ENCODE results near the gene AKR1C4.

DNA sequence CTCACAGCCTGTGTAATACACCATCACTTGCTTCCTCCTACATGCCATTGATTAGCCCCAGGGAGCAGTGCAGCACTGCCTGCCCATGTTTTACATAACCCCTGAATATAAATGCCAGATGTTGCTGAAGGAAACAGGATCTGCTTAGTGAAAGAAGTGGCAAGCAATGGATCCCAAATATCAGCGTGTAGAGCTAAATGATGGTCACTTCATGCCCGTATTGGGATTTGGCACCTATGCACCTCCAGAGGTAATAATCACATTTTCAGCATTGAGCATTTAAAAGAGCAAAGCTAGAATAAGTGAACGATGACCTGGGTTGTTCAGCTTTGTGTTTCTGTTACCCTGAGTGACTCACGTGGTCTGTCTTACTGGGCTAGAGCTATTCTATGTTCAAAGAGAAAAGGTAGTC, at the start of gene AKR1C4:
- TF ChIP-seq CTCF (IDR thresholded peaks at IDR 0.05) (no peak), POLR2A (IDR thresholded peaks at IDR 0.05) (no peak)
